Esophagus squamous epithelium (tissue), 5 donors: ENCODE measurements around the gene CRADD. TPM values are rescaled to one million over a fixed set of nuclear protein-coding genes. Genes with fewer than 3 reads are reported as not detected.

Experiments used
- DNase-seq: peaks from one replicate; lab custom pipeline; 2025; lab: John Stamatoyannopoulos, UW
- H3K27ac ChIP-seq, 4 donors: fragments of 200-600 bp; sonication (generic); one replicate each; pipeline ENCODE4 v1.5.1; 2016 to 2019; ENCODE audit warnings: mild to moderate bottlenecking in 1 of 4
- H3K27me3 ChIP-seq, 4 donors: fragments of 200-600 bp; sonication (generic); 1 replicate in 3 of 4; 2 replicates in 1 of 4; pipeline versions ENCODE4 v1.5.1 to v1.6.0; 2017 to 2021; ENCODE audit warnings: antibody characterized with exemption in 1 of 4
- H3K36me3 ChIP-seq, 3 donors: fragments of 200-600 bp; sonication (generic); one replicate each; pipeline ENCODE4 v1.5.1; 2016 to 2019
- H3K4me1 ChIP-seq, 3 donors: fragments of 200-600 bp; sonication (generic); one replicate each; pipeline ENCODE4 v1.5.1; 2017 to 2019
- H3K4me3 ChIP-seq, 4 donors: fragments of 200-600 bp; sonication (generic); 1 replicate in 3 of 4; 2 replicates in 1 of 4; pipeline ENCODE4 v1.5.1; 2016 to 2019; ENCODE audit warnings: mild to moderate bottlenecking in 2 of 4, moderate library complexity in 1 of 4
- H3K9me3 ChIP-seq, 3 donors: fragments of 200-600 bp; sonication (generic); one replicate each; pipeline ENCODE4 v1.5.1; 2016 to 2019
- POLR2A ChIP-seq, 4 donors: fragments of 450-650 bp; IDR thresholded peaks; one replicate each; pipeline ENCODE4 v1.6.1; 2017; ENCODE audit warnings: antibody characterized with exemption in 4 of 4, mild to moderate bottlenecking in 4 of 4, moderate library complexity in 3 of 4
- WGBS, 2 donors: methylation state at CpG; one replicate each; pipeline ENCODE4 v1.1.5; 2018; 5-methylcytosine and 5-hydroxymethylcytosine counted together
- intact Hi-C: fragments of 100-400 bp; cut with DNase I; formaldehyde crosslinking; loops from one replicate; pipeline ENCODE4 v1.15.0; 2022
- total RNA-seq, 4 donors: library from RNA; depleted of rRNA; stranded (reverse); fragments of >200 nt; gene quantifications; one replicate each; pipeline ENCODE4 v1.1.0, GENCODE V29; 2016
- TF ChIP-seq, protein P1 (sequence below), 6 experiments: fragments of 450-650 bp in 4 of 6; fragments of 200-600 bp in 2 of 6; sonication (generic) in 2 of 6; IDR thresholded peaks; one replicate each; pipeline ENCODE4 v1.5.1; 2016 to 2019; ENCODE audit warnings: antibody characterized with exemption in 6 of 6, mild to moderate bottlenecking in 4 of 6, moderate library complexity in 4 of 6
- donor health status: DM: yes; HTN: yes; CAD: no.

Gene CRADD
- total RNA-seq, 4 donors from 2014 or later, result 20.2 to 22.9 (median 21.7) TPM

DNA sequence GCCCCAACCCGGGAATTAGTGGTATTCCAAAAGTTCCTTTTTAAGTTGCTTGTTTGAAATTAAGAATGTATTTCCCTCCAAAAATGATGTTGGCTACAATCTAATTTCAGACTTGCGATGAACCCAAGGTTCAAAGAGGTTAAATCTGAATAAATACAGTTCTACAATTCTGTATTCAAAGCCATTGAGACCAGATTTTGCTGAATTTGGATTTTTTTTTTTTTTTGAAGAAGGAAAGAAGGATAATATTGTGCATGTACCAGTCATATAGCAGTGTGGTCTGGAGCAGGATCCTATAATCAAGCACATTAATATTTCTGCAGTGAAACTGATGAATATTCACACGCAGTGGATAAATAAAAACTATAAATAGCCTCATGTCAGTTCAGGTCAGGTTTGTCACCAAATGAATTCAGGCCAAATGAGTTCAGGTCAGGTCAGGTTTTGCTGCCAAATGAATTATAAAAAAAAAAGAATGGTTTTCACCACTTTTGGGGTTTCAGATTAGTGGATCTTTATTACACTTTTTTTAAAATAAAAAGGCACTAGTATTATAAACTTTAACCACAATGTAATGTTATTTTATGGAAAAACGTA lies 69.5 kb downstream of the CRADD start:
- H3K36me3 ChIP-seq, result no peaks in the 10 kb centered on the region
- WGBS, 2 donors, result 67 to 70% methylated on average over 4 of the region's 4 CpGs
- H3K27me3 ChIP-seq, result no peaks in the 10 kb centered on the region
- intact Hi-C loops, result loop anchor here (10.0 kb wide), 1 partner anchor 172 kb away; the partner anchor contains the start of gene SOCS2
- H3K4me1 ChIP-seq, result peaks cover 10 to 71% (median 26%) of the 10 kb centered on the region in 3 donors
- DNase-seq, result no peak
- no peak overlapping the region for H3K27ac ChIP-seq
- TF ChIP-seq POLR2A (IDR thresholded peaks at IDR 0.05), result no peak
- TF ChIP-seq, protein P1, sequence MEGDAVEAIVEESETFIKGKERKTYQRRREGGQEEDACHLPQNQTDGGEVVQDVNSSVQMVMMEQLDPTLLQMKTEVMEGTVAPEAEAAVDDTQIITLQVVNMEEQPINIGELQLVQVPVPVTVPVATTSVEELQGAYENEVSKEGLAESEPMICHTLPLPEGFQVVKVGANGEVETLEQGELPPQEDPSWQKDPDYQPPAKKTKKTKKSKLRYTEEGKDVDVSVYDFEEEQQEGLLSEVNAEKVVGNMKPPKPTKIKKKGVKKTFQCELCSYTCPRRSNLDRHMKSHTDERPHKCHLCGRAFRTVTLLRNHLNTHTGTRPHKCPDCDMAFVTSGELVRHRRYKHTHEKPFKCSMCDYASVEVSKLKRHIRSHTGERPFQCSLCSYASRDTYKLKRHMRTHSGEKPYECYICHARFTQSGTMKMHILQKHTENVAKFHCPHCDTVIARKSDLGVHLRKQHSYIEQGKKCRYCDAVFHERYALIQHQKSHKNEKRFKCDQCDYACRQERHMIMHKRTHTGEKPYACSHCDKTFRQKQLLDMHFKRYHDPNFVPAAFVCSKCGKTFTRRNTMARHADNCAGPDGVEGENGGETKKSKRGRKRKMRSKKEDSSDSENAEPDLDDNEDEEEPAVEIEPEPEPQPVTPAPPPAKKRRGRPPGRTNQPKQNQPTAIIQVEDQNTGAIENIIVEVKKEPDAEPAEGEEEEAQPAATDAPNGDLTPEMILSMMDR (IDR thresholded peaks at IDR 0.05), result no peak
- no peaks in the 10 kb centered on the region for H3K9me3 ChIP-seq
- H3K4me3 ChIP-seq, result no peak overlapping the region

GRCh38 chr12:93748672-93749383 lies 71.7 kb downstream of the CRADD start:
- intact Hi-C loops, result loop anchor here (10.0 kb wide), 1 partner anchor 174 kb away; the partner anchor contains the start of gene SOCS2
- Histone ChIP-seq H3K9me3 (peaks cover 0 to 8% (median 0%) of the 10 kb centered on the region in 3 donors), H3K36me3 (no peaks in the 10 kb centered on the region), H3K4me1 (peaks cover 15 to 63% (median 23%) of the 10 kb centered on the region in 3 donors), H3K27me3 (no peaks in the 10 kb centered on the region), H3K27ac (no peak overlapping the region), H3K4me3 (no peak overlapping the region)
- 100% methylated on average over 1 to 2 of the region's 2 CpGs for WGBS, 2 donors
- DNase-seq, result no peak
- no peak for TF ChIP-seq POLR2A (IDR thresholded peaks at IDR 0.05)
- TF ChIP-seq, protein P1 (IDR thresholded peaks at IDR 0.05), result no peak

- peaks cover 0 to 11% (median 0%) of the 10 kb centered on the region in 3 donors for H3K9me3 ChIP-seq
- H3K4me1 ChIP-seq, result peaks cover 8 to 56% (median 17%) of the 10 kb centered on the region in 3 donors
- 45 to 53% methylated on average over 2 of the region's 2 CpGs for WGBS, 2 donors
- H3K27me3 ChIP-seq, result no peaks in the 10 kb centered on the region
- no peak overlapping the region for H3K27ac ChIP-seq
- H3K36me3 ChIP-seq, result no peaks in the 10 kb centered on the region
- H3K4me3 ChIP-seq, result no peak overlapping the region
- TF ChIP-seq POLR2A (IDR thresholded peaks at IDR 0.05), result no peak
- TF ChIP-seq, protein P1 (IDR thresholded peaks at IDR 0.05), result no peak
- no peak for DNase-seq
- intact Hi-C loops, result loop anchor here (10.0 kb wide), 1 partner anchor 175 kb away; the partner anchor contains the start of gene SOCS2
Observed at GRCh38 chr12:93749515-93749914, 72.3 kb downstream of the CRADD start.

DNA sequence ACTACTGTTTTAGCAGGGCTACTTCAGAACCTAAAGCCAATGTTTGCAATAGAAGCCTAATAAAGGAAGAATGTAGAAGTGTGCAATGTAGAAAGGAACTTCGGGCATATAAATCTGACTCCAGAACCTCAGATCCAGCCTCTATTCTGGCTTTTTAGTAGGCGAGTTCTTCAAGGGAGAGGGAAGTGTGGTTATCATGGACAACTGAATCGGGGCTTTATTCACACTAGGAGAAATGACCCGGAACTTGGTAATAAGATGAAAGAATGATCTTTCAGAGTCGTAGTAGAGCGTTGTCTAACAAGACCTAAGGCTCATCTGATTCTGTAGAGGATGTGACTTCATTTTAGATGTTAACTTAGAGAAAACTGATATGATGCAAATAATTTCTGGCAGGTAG lies 72.9 kb downstream of the CRADD start:
- TF ChIP-seq, protein P1 (IDR thresholded peaks at IDR 0.05), result no peak
- TF ChIP-seq POLR2A (IDR thresholded peaks at IDR 0.05), result no peak
- WGBS, 2 donors, result 84 to 90% methylated on average over 6 of the region's 6 CpGs

More for the DNA sequence above, 72.9 kb downstream of the CRADD start:
- H3K27ac ChIP-seq, result no peak overlapping the region
- no peaks in the 10 kb centered on the region for H3K36me3 ChIP-seq
- no peaks in the 10 kb centered on the region for H3K27me3 ChIP-seq
- peaks cover 0 to 11% (median 0%) of the 10 kb centered on the region in 3 donors for H3K9me3 ChIP-seq
- no peak for DNase-seq
- no peak overlapping the region for H3K4me3 ChIP-seq
- H3K4me1 ChIP-seq, result peaks cover 7 to 51% (median 17%) of the 10 kb centered on the region in 3 donors
- intact Hi-C loops, result no loop called here
